IMR-90 (cell line): ENCODE results near the gene PPBP. TPM values are rescaled to one million over a fixed set of nuclear protein-coding genes. Genes with fewer than 3 reads are reported as not detected.
"Not testable (repeated sequence)": the region's sequence is repeated elsewhere in the genome, so short reads cannot be mapped to it uniquely, and the experiment has no call there.

Experiments
- ATAC-seq: fragments of 200-7000 bp; cut with Tn5 transposase; 2 replicates; pipeline ENCODE4 v1.9.1; 2020; ENCODE audit warnings: low read depth, mild to moderate bottlenecking, moderate library complexity
- BruUV-seq: library from RNA; stranded (reverse); fragments of 400-500 nt; replicated peaks from 2 replicates; lab custom pipeline; 2021; lab: Mats Ljungman, UMichigan
- CTCF ChIA-PET: fragments of 300-600 bp; formaldehyde crosslinking; extraction: SDS; loops from one replicate; lab custom pipeline; 2021; ENCODE audit warnings: antibody characterized with exemption; lab: Yijun Ruan, JAX
- POLR2A ChIA-PET: fragments of 300-600 bp; sonication (Branson Sonifier 250); formaldehyde crosslinking; loops from one replicate; lab custom pipeline; 2022; ENCODE audit warnings: antibody characterized with exemption; ENCODE audit not compliant: unreplicated experiment; lab: Charles Lee
- DNase-seq: peaks from one replicate; pipeline ENCODE4 v3.0.0; 2013
- H2AFZ ChIP-seq: replicated peaks from 2 replicates; pipeline ENCODE3; 2013; ENCODE audit warnings: low read length, mild to moderate bottlenecking; ENCODE audit not compliant: poor library complexity
- H2AK5ac ChIP-seq: 2 replicates; pipeline ENCODE4 v1.6.1; 2013; ENCODE audit warnings: low read depth, low read length, inconsistent platforms
- H2AK9ac ChIP-seq: replicated peaks from 2 replicates; pipeline ENCODE3; 2013; ENCODE audit warnings: mild to moderate bottlenecking, low read depth, low read length, moderate library complexity; ENCODE audit not compliant: poor library complexity
- H2BK120ac ChIP-seq: 2 replicates; pipeline ENCODE4 v1.6.1; 2013; ENCODE audit warnings: low read depth, low read length, inconsistent platforms
- H2BK15ac ChIP-seq: 3 replicates; pipeline ENCODE4 v1.6.1; 2013; ENCODE audit warnings: low read depth, low read length, inconsistent platforms
- H2BK20ac ChIP-seq: 2 replicates; pipeline ENCODE4 v1.6.1; 2013; ENCODE audit warnings: low read depth, mild to moderate bottlenecking, inconsistent platforms, low read length, moderate library complexity
- H2BK5ac ChIP-seq: 2 replicates; pipeline ENCODE4 v1.6.1; 2013; ENCODE audit warnings: mild to moderate bottlenecking, low read depth, low read length, inconsistent platforms; ENCODE audit not compliant: poor library complexity, severe bottlenecking
- H3K14ac ChIP-seq: replicated peaks from 2 replicates; pipeline ENCODE4 v1.6.1; 2013; ENCODE audit warnings: low read depth, low read length, inconsistent platforms
- H3K18ac ChIP-seq: 2 replicates; pipeline ENCODE4 v1.6.1; 2013; ENCODE audit warnings: low read depth, low read length, control low read depth
- H3K23ac ChIP-seq: 2 replicates; pipeline ENCODE4 v1.6.1; 2013; ENCODE audit warnings: low read depth, low read length, inconsistent platforms
- H3K27ac ChIP-seq: 2 replicates; pipeline ENCODE4 v1.5.1; 2013; ENCODE audit warnings: mild to moderate bottlenecking, control low read depth, low read length; ENCODE audit not compliant: insufficient read depth
- H3K27me3 ChIP-seq: 2 replicates; pipeline ENCODE4 v1.6.1; 2013; ENCODE audit warnings: low read length; ENCODE audit not compliant: control insufficient read depth, insufficient read depth
- H3K36me3 ChIP-seq: 2 replicates; pipeline ENCODE4 v1.6.1; 2013; ENCODE audit warnings: low read length, mixed read lengths; ENCODE audit not compliant: control insufficient read depth, insufficient read depth
- H3K4ac ChIP-seq: 2 replicates; pipeline ENCODE4 v1.6.1; 2013; ENCODE audit warnings: low read depth, low read length, inconsistent platforms
- H3K4me1 ChIP-seq: 2 replicates; pipeline ENCODE4 v1.6.1; 2013; ENCODE audit warnings: low read length, mixed read lengths; ENCODE audit not compliant: control insufficient read depth, insufficient read depth
- H3K4me2 ChIP-seq: 2 replicates; pipeline ENCODE4 v1.6.1; 2013; ENCODE audit warnings: low read depth, mild to moderate bottlenecking, control low read depth, low read length, moderate library complexity
- H3K4me3 ChIP-seq: 2 replicates; pipeline ENCODE4 v1.5.1; 2013; ENCODE audit warnings: low read depth, mild to moderate bottlenecking, control low read depth, low read length, moderate library complexity; ENCODE audit not compliant: insufficient read depth
- H3K56ac ChIP-seq: 2 replicates; pipeline ENCODE4 v1.6.1; 2013; ENCODE audit warnings: low read length, inconsistent platforms; ENCODE audit not compliant: insufficient read depth; ENCODE audit errors: extremely low read depth
- H3K79me1 ChIP-seq, 2 experiments: 2 replicates each; pipeline ENCODE4 v1.6.1; 2013; ENCODE audit warnings: low read length in 2 of 2, inconsistent platforms in 1 of 2, low read depth in 1 of 2
- H3K9ac ChIP-seq: 2 replicates; pipeline ENCODE4 v1.6.1; 2013; ENCODE audit warnings: low read depth, low read length, control low read depth
- H3K9me1 ChIP-seq: 2 replicates; pipeline ENCODE4 v1.6.1; 2013; ENCODE audit warnings: low read length, inconsistent platforms; ENCODE audit not compliant: insufficient read depth
- H3K9me3 ChIP-seq: 2 replicates; pipeline ENCODE4 v1.6.1; 2013; ENCODE audit warnings: low read length; ENCODE audit not compliant: control insufficient read depth, insufficient read depth
- H4K20me1 ChIP-seq: 2 replicates; pipeline ENCODE4 v1.6.1; 2013; ENCODE audit warnings: low read length, inconsistent platforms; ENCODE audit not compliant: insufficient read depth
- H4K5ac ChIP-seq: 2 replicates; pipeline ENCODE4 v1.6.1; 2013; ENCODE audit warnings: mild to moderate bottlenecking, low read depth, low read length, control low read depth
- H4K8ac ChIP-seq, 2 experiments: 2 replicates each; pipeline ENCODE4 v1.6.1; 2013; ENCODE audit warnings: low read depth in 2 of 2, low read length in 2 of 2, control low read depth in 1 of 2, inconsistent platforms in 1 of 2
- H4K91ac ChIP-seq: 2 replicates; pipeline ENCODE4 v1.6.1; 2013; ENCODE audit warnings: low read depth, low read length, inconsistent platforms; ENCODE audit not compliant: insufficient read depth
- WGBS, 2 experiments: methylation state at CpG; one replicate each; pipeline versions ENCODE4 v1.1.5 to v1.1.7; 2013; ENCODE audit warnings: missing lambda C conversion rate in 2 of 2; ENCODE audit not compliant: insufficient read length in 1 of 2; ENCODE audit errors: extremely low coverage in 2 of 2; 5-methylcytosine and 5-hydroxymethylcytosine counted together
- dilution Hi-C: fragments of 300-500 bp; cut with HindIII; formaldehyde crosslinking; loops from one replicate; pipeline ENCODE4 v1.14.3; 2018; ENCODE audit warnings: low sequenced_read_pairs; ENCODE audit not compliant: unreplicated experiment
- in situ Hi-C: fragments of 300-500 bp; cut with MboI; formaldehyde crosslinking; loops from 3 replicates; pipeline ENCODE4 v1.14.3; 2019; ENCODE audit warnings: low sequenced_read_pairs, inconsistent platforms, mixed read lengths
- intact Hi-C: fragments of 100-400 bp; cut with micrococcal nuclease; formaldehyde crosslinking; loops from 2 replicates; pipeline ENCODE4 v1.10.0; 2022
- polyA plus RNA-seq, 3 experiments: library from polyadenylated mRNA; depleted of rRNA; stranded (reverse); fragments of >200 nt; gene quantifications; 2 replicates each; pipeline ENCODE4 v1.2.3, GENCODE V29; 2012; ENCODE audit warnings: low replicate concordance in 1 of 3
- total RNA-seq: library from RNA; depleted of rRNA; stranded (reverse); fragments of >200 nt; gene quantifications from 2 replicates; pipeline ENCODE4 v1.2.3, GENCODE V29; 2012

The PPBP gene
- total and polyA plus RNA-seq, 2 of the 4 experiments (the other 2 are of a cell fraction), result not detected

GRCh38 chr4:73950376-73950920 lies 37.5 kb downstream of the PPBP start:
- BruUV-seq, H4K5ac ChIP-seq, H3K9me1 ChIP-seq, intact Hi-C loops, H3K9ac ChIP-seq, H2BK15ac ChIP-seq, DNase-seq, H3K4me2 ChIP-seq, H3K23ac ChIP-seq, H3K4me1 ChIP-seq, in situ Hi-C loops, H3K18ac ChIP-seq, H2BK5ac ChIP-seq, H3K4ac ChIP-seq, ATAC-seq, H2AK5ac ChIP-seq, H3K36me3 ChIP-seq, H4K91ac ChIP-seq, H2BK120ac ChIP-seq, H4K8ac ChIP-seq, POLR2A ChIA-PET, H3K27ac ChIP-seq, dilution Hi-C loops, CTCF ChIA-PET, H2AFZ ChIP-seq, H3K14ac ChIP-seq, H4K20me1 ChIP-seq, H2AK9ac ChIP-seq, H3K79me1 ChIP-seq, H3K56ac ChIP-seq, H3K9me3 ChIP-seq, H3K4me3 ChIP-seq, H2BK20ac ChIP-seq: not testable (repeated sequence)
- no CpG with 5 or more reads among the region's 8 CpGs for WGBS, 2 experiments
- peaks cover 15% of the 10 kb centered on the region for H3K27me3 ChIP-seq
